Measurements from ENCODE around the gene PRR19.

DNA sequence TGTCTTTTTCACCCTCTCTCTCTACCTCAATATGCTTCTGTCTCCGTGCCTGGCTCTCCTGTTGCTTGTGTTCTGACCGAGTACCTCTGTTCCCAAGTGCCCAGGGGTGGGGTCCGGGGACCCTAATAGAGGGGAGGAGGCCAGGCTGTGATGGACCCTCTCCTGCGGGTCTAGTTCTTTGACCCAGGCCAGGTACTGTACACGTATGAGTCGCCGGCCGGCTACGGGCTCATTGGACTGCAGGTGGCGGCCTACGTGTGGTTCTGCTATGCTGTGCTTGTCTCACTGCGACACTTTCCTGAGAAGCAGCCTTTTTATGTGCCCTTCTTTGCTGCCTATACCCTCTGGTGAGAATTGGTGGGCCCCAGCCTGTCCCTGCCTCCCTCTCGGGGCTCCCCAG, 15.6 kb downstream of the PRR19 start:
- TF ChIP-seq CTCF (conservative IDR thresholded peaks at IDR 0.05) = no peak
- TF ChIP-seq ZFX (IDR thresholded peaks at IDR 0.05) = no peak

All from C4-2B (cell line).